ENCODE results near the gene C1QTNF8. TPM values are rescaled to one million over a fixed set of nuclear protein-coding genes. Genes with fewer than 3 reads are reported as not detected.

C1QTNF8 gene
- total and polyA plus RNA-seq, 2 of the 8 experiments (the other 6 are each of a cell fraction or from before 2014, with no cell fraction given), result not detected

- no peak overlapping the region for H3K18ac ChIP-seq (ENCODE audit: extremely low read depth, low read length)
- CTCF ChIA-PET (ENCODE audit: partially characterized antibody), result interaction anchor here (1.2 to 2.1 kb wide), 2 partner anchors 14 to 22 kb away, joined by 3 to 9 read pairs; no protein-coding TSS in a partner anchor
- no peak overlapping the region for H2BK15ac ChIP-seq (ENCODE audit: low read length)
- WGBS, 2 experiments (ENCODE audit: extremely low coverage in 1 of 2, insufficient coverage in 1 of 2, insufficient read length in 1 of 2, insufficient replicate concordance in 2 of 2, low coverage in 1 of 2, low lambda C conversion rate in 2 of 2, missing lambda C conversion rate in 1 of 2), result 92% methylated on average over 9 of the region's 19 CpGs; no CpG with 5 or more reads in 1 of the 2 experiments
- H4K20me1 ChIP-seq (replicated peaks in 1 of 2; ENCODE audit: control insufficient read depth in 1 of 2, insufficient read depth in 2 of 2, low read length in 2 of 2), result no peaks in the 10 kb centered on the region
- no peak overlapping the region for H3K56ac ChIP-seq (replicated peaks; ENCODE audit: insufficient read length, low read depth, low read length)
- H3K4me1 ChIP-seq (replicated peaks in 1 of 4; ENCODE audit: control insufficient read depth in 3 of 4, insufficient read depth in 4 of 4, low read length in 3 of 4), result peaks cover 0 to 2% (median under 1%) of the 10 kb centered on the region in 4 experiments; a peak in 2 of 7 replicates
- H3K27ac ChIP-seq (ENCODE audit: low read depth, low read length), result no peak overlapping the region
- TF ChIP-seq NRF1 (IDR thresholded peaks at IDR 0.05; ENCODE audit: low read depth, low read length) (no peak), MAX (IDR thresholded peaks at IDR 0.05) (no peak), CREB1 (IDR thresholded peaks at IDR 0.05) (no peak), HDAC6 (IDR thresholded peaks at IDR 0.05; ENCODE audit: low read depth, low read length) (no peak), RNF2 (IDR thresholded peaks at IDR 0.05; ENCODE audit: borderline replicate concordance, low read depth, low read length, missing control alignments, poor library complexity, severe bottlenecking) (no peak), TEAD4 (IDR thresholded peaks at IDR 0.05; ENCODE audit: low read depth, low read length) (no peak), SRF (IDR thresholded peaks at IDR 0.05; ENCODE audit: low read depth, low read length) (no peak)
- no peak overlapping the region for H2AK5ac ChIP-seq (ENCODE audit: low read depth, low read length)
- DNase-seq (ENCODE audit: low read depth in 1 of 2, low spot score in 2 of 2), result no peak
- H3K23me2 ChIP-seq (ENCODE audit: low read depth, low read length), result no peaks in the 10 kb centered on the region
- H4K91ac ChIP-seq (replicated peaks; ENCODE audit: insufficient read length, low read length), result no peak overlapping the region
- H3K36me3 ChIP-seq (ENCODE audit: control insufficient read depth in 2 of 4, insufficient read depth in 4 of 4, low read length in 3 of 4), result no peaks in the 10 kb centered on the region
- no peak overlapping the region for H3K14ac ChIP-seq (ENCODE audit: insufficient read length)
- no peak overlapping the region for H2AFZ ChIP-seq (ENCODE audit: low read length)
- H2BK20ac ChIP-seq (ENCODE audit: low read length), result no peak overlapping the region
- no peak for FAIRE-seq
- no peak overlapping the region for H3K4me3 ChIP-seq (ENCODE audit: extremely low read depth in 1 of 4, insufficient read depth in 2 of 4, low read depth in 3 of 4, low read length in 4 of 4)
- no peak overlapping the region for H2BK120ac ChIP-seq (replicated peaks; ENCODE audit: low read depth, low read length)
- H2BK12ac ChIP-seq (ENCODE audit: low read depth, low read length), result no peak overlapping the region
- POLR2A ChIA-PET (ENCODE audit: partially characterized antibody), result interaction anchor here (0.7 kb wide), 1 partner anchor 60 kb away, joined by 4 read pairs; no protein-coding TSS in a partner anchor
- H3K4me2 ChIP-seq (ENCODE audit: insufficient read depth in 1 of 2, low read depth in 2 of 2, low read length in 2 of 2), result no peak overlapping the region
- H3K79me2 ChIP-seq (ENCODE audit: control insufficient read depth in 1 of 2, insufficient read depth in 2 of 2, low read length in 2 of 2), result no peaks in the 10 kb centered on the region
- peaks cover 0 to 4% of the 10 kb centered on the region in 2 experiments; a peak in 2 of 4 replicates for H3K9me3 ChIP-seq (ENCODE audit: insufficient read depth in 2 of 2, low read depth in 1 of 2, low read length in 1 of 2)
- H3K4ac ChIP-seq (replicated peaks; ENCODE audit: insufficient read length, low read depth, low read length), result no peak overlapping the region
- H4K8ac ChIP-seq (ENCODE audit: extremely low read depth, insufficient read depth, low read length), result peak overlapping the region; percentile 68; the same call in 1 of the 2 replicates
- no peak overlapping the region for H3K23ac ChIP-seq (ENCODE audit: insufficient read length)
- no peak overlapping the region for H2BK5ac ChIP-seq (ENCODE audit: low read depth, low read length)
- no peak overlapping the region for H4K5ac ChIP-seq (ENCODE audit: insufficient read length, low read depth, low read length)
- no peaks in the 10 kb centered on the region for H3K79me1 ChIP-seq (ENCODE audit: low read depth, low read length)
- peaks cover 0 to under 1% (median 0%) of the 10 kb centered on the region in 4 experiments; a peak in 2 of 7 replicates for H3K27me3 ChIP-seq (replicated peaks in 1 of 4; ENCODE audit: control insufficient read depth in 3 of 4, extremely low read depth in 1 of 4, insufficient read depth in 3 of 4, low read length in 3 of 4)
- H3K9ac ChIP-seq (replicated peaks in 1 of 4; ENCODE audit: extremely low read depth in 1 of 4, low read depth in 3 of 4, low read length in 3 of 4), result no peak overlapping the region
Observed at GRCh38 chr16:1042866-1043265, 53.2 kb downstream of the C1QTNF8 start.

Measured in H1 (cell line).